ENCODE measurements around the gene VCAM1. TPM values are rescaled to one million over a fixed set of nuclear protein-coding genes. Genes with fewer than 3 reads are reported as not detected.

The VCAM1 gene
- total and polyA plus RNA-seq, 2 of the 8 experiments (the other 6 are each of a cell fraction or from before 2014, with no cell fraction given), result 0.21 TPM; not detected in 1

- no peak for TF ChIP-seq CHD7 (IDR thresholded peaks at IDR 0.05; ENCODE audit: insufficient replicate concordance, low read length)
- no peak for TF ChIP-seq ATF2 (IDR thresholded peaks at IDR 0.05; ENCODE audit: low read length)
- TF ChIP-seq TEAD4 (IDR thresholded peaks at IDR 0.05; ENCODE audit: low read depth, low read length), result no peak
- no peak for TF ChIP-seq SP4 (IDR thresholded peaks at IDR 0.05; ENCODE audit: low read length)
- no peak for TF ChIP-seq EP300 (IDR thresholded peaks at IDR 0.05; ENCODE audit: borderline replicate concordance in 1 of 2, low read depth in 2 of 2, low read length in 2 of 2)
- no peak for TF ChIP-seq ASH2L (IDR thresholded peaks at IDR 0.05; ENCODE audit: low read length)
- TF ChIP-seq USF2 (IDR thresholded peaks at IDR 0.05; ENCODE audit: low read length), result no peak
These were observed 8.4 kb upstream of the VCAM1 start (continued) for GRCh38 chr1:100710906-100711682.

All from H1 (cell line).